ENCODE measurements around the gene FGFBP2. TPM values are rescaled to one million over a fixed set of nuclear protein-coding genes. Genes with fewer than 3 reads are reported as not detected.

The FGFBP2 gene
- total and polyA plus RNA-seq, 11 donors, result 0.39 to 15.6 (median 1.4) TPM

- no peak overlapping the region for H3K27ac ChIP-seq
- DNase-seq, result no peak
- no peaks in the 10 kb centered on the region for H3K36me3 ChIP-seq
- WGBS, 4 donors, result 87 to 91% (median 89%) methylated on average over 2 of the region's 2 CpGs
- peaks cover 0 to 36% (median 0%) of the 10 kb centered on the region in 9 donors for H3K27me3 ChIP-seq
- no peak for TF ChIP-seq POLR2A (IDR thresholded peaks at IDR 0.05)
- TF ChIP-seq, protein P1, sequence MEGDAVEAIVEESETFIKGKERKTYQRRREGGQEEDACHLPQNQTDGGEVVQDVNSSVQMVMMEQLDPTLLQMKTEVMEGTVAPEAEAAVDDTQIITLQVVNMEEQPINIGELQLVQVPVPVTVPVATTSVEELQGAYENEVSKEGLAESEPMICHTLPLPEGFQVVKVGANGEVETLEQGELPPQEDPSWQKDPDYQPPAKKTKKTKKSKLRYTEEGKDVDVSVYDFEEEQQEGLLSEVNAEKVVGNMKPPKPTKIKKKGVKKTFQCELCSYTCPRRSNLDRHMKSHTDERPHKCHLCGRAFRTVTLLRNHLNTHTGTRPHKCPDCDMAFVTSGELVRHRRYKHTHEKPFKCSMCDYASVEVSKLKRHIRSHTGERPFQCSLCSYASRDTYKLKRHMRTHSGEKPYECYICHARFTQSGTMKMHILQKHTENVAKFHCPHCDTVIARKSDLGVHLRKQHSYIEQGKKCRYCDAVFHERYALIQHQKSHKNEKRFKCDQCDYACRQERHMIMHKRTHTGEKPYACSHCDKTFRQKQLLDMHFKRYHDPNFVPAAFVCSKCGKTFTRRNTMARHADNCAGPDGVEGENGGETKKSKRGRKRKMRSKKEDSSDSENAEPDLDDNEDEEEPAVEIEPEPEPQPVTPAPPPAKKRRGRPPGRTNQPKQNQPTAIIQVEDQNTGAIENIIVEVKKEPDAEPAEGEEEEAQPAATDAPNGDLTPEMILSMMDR (IDR thresholded peaks at IDR 0.05), result no peak
- H3K9me3 ChIP-seq, result no peaks in the 10 kb centered on the region
- intact Hi-C loops (cut with DNase I), result no loop called here
- ATAC-seq, result no peak
- H3K4me3 ChIP-seq, result no peak overlapping the region
- H3K4me1 ChIP-seq, result no peaks in the 10 kb centered on the region
Observed at GRCh38 chr4:15914736-15915135, 48.2 kb downstream of the FGFBP2 start.

GRCh38 chr4:15914291-15914690, 48.7 kb downstream of the FGFBP2 start:
- H3K27ac ChIP-seq, result no peak overlapping the region
- H3K9me3 ChIP-seq, result no peaks in the 10 kb centered on the region
- DNase-seq (no peak), ATAC-seq (no peak)
- no peaks in the 10 kb centered on the region for H3K36me3 ChIP-seq
- 95 to 99% (median 97%) methylated on average over 4 of the region's 4 CpGs for WGBS, 4 donors
- no peak overlapping the region for H3K4me3 ChIP-seq
- intact Hi-C loops (cut with DNase I), result no loop called here
- no peak for TF ChIP-seq POLR2A (IDR thresholded peaks at IDR 0.05)
- TF ChIP-seq, protein P1 (IDR thresholded peaks at IDR 0.05), result no peak
- H3K27me3 ChIP-seq, result peaks cover 0 to 32% (median 0%) of the 10 kb centered on the region in 9 donors
- no peaks in the 10 kb centered on the region for H3K4me1 ChIP-seq

GRCh38 chr4:15913631-15913970, 49.4 kb downstream of the FGFBP2 start:
- WGBS, 4 donors, result 50 to 59% (median 57%) methylated on average over 2 of the region's 2 CpGs
- intact Hi-C loops (cut with DNase I), result no loop called here
- DNase-seq (no peak), ATAC-seq (no peak)
- Histone ChIP-seq H3K9me3 (no peaks in the 10 kb centered on the region), H3K36me3 (no peaks in the 10 kb centered on the region), H3K4me1 (no peaks in the 10 kb centered on the region), H3K4me3 (no peak overlapping the region), H3K27me3 (peaks cover 0 to 27% (median 0%) of the 10 kb centered on the region in 9 donors), H3K27ac (no peak overlapping the region)
- TF ChIP-seq, protein P1 (IDR thresholded peaks at IDR 0.05), result no peak
- no peak for TF ChIP-seq POLR2A (IDR thresholded peaks at IDR 0.05)

DNA sequence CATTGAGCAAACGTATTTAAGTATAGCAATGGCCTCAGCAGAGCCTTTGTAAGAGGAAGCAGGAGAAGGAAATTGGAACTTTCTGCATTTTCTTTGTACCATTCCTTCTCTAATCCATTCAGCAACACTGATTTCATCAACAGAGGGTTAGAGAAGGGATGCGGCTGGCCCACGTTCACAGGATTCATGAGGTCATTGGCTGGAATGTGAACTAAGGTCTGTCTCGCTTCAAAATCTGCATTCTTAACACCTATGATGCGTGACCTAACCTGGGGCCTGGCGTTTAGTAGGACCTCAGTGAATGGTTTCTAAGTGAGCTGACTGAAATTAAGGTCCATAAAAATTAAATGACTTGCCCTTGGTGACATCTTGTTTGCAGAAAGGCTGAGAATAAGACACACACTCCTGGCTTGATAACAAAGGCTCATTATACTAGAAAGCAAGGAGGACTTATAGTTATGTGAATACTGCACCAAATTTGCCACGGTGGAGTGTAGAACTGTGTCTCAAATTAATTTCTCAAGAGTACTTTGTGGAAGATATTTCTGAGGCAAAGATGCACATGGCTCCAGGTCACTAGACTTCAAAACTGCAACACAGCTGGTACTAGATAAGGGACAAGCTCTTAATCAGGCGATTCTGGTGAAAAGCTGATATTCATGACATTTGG, 49.9 kb downstream of the FGFBP2 start:
- no peak for TF ChIP-seq POLR2A (IDR thresholded peaks at IDR 0.05)
- TF ChIP-seq, protein P1 (IDR thresholded peaks at IDR 0.05), result no peak
- WGBS, 4 donors, result 57 to 64% (median 61%) methylated on average over 8 of the region's 8 CpGs
- Histone ChIP-seq H3K36me3 (no peaks in the 10 kb centered on the region), H3K27me3 (peaks cover 0 to 22% (median 0%) of the 10 kb centered on the region in 9 donors), H3K4me1 (no peaks in the 10 kb centered on the region), H3K27ac (no peak overlapping the region), H3K9me3 (no peaks in the 10 kb centered on the region), H3K4me3 (no peak overlapping the region)
- DNase-seq (no peak), ATAC-seq (no peak)
- intact Hi-C loops (cut with DNase I), result no loop called here
